ENCODE results near the gene RBBP6. TPM values are rescaled to one million over a fixed set of nuclear protein-coding genes. Genes with fewer than 3 reads are reported as not detected.
"Not testable (repeated sequence)": the region's sequence is repeated elsewhere in the genome, so short reads cannot be mapped to it uniquely, and the experiment has no call there.

Gene RBBP6
- total RNA-seq, 1 donor from 2014 or later, result 76.1 TPM

- H3K27ac Mint-ChIP-seq, result no peak overlapping the region
- peaks cover 3% of the 10 kb centered on the region for H3K9me3 Mint-ChIP-seq (ENCODE audit: low read depth)
- DNase-seq (ENCODE audit: low spot score, unreplicated experiment), result no peak
- no peak for TF ChIP-seq CTCF (IDR thresholded peaks at IDR 0.05; ENCODE audit: unreplicated experiment)
- peaks cover 42% of the 10 kb centered on the region for H3K36me3 Mint-ChIP-seq (ENCODE audit: insufficient read depth)
- H3K27me3 Mint-ChIP-seq, result no peaks in the 10 kb centered on the region
- peaks cover 5% of the 10 kb centered on the region for H3K4me1 Mint-ChIP-seq (ENCODE audit: low read depth)
- H3K4me3 Mint-ChIP-seq (ENCODE audit: low read depth), result no peak overlapping the region
Measured at GRCh38 chr16:24562811-24563210, 23.4 kb downstream of the RBBP6 start.

- Mint-ChIP-seq H3K36me3 (ENCODE audit: insufficient read depth) (peaks cover 77% of the 10 kb centered on the region), H3K27ac (no peak overlapping the region), H3K9me3 (ENCODE audit: low read depth) (peaks cover 48% of the 10 kb centered on the region), H3K4me1 (ENCODE audit: low read depth) (no peaks in the 10 kb centered on the region), H3K4me3 (ENCODE audit: low read depth) (no peak overlapping the region), H3K27me3 (no peaks in the 10 kb centered on the region)
- peak; percentile 15 for TF ChIP-seq CTCF (IDR thresholded peaks at IDR 0.05; ENCODE audit: unreplicated experiment)
- no peak for DNase-seq (ENCODE audit: low spot score, unreplicated experiment)
Measured at GRCh38 chr16:24568392-24568791, 29.0 kb downstream of the RBBP6 start.

- TF ChIP-seq CTCF (IDR thresholded peaks at IDR 0.05; ENCODE audit: unreplicated experiment), result no peak
- H3K4me1 Mint-ChIP-seq (ENCODE audit: low read depth), result no peaks in the 10 kb centered on the region
- H3K27me3 Mint-ChIP-seq, result no peaks in the 10 kb centered on the region
- H3K9me3 Mint-ChIP-seq (ENCODE audit: low read depth), result peaks cover 48% of the 10 kb centered on the region
- H3K27ac Mint-ChIP-seq, result no peak overlapping the region
- no peak overlapping the region for H3K4me3 Mint-ChIP-seq (ENCODE audit: low read depth)
- peaks cover 71% of the 10 kb centered on the region for H3K36me3 Mint-ChIP-seq (ENCODE audit: insufficient read depth)
- no peak for DNase-seq (ENCODE audit: low spot score, unreplicated experiment)
Measured at GRCh38 chr16:24571096-24571495, 31.7 kb downstream of the RBBP6 start.

GRCh38 chr16:24572069-24572468 is 32.7 kb downstream of the RBBP6 start:
- H3K36me3 Mint-ChIP-seq (ENCODE audit: insufficient read depth), result peaks cover 66% of the 10 kb centered on the region
- peak overlapping the region; percentile 60 for H3K27ac Mint-ChIP-seq
- no peaks in the 10 kb centered on the region for H3K27me3 Mint-ChIP-seq
- H3K4me3 Mint-ChIP-seq (ENCODE audit: low read depth), result no peak overlapping the region
- TF ChIP-seq CTCF (IDR thresholded peaks at IDR 0.05; ENCODE audit: unreplicated experiment), result no peak
- H3K4me1 Mint-ChIP-seq (ENCODE audit: low read depth), result no peaks in the 10 kb centered on the region
- no peak for DNase-seq (ENCODE audit: low spot score, unreplicated experiment)
- peaks cover 48% of the 10 kb centered on the region for H3K9me3 Mint-ChIP-seq (ENCODE audit: low read depth)

GRCh38 chr16:24573141-24573540 is 33.8 kb downstream of the RBBP6 start:
- H3K27ac Mint-ChIP-seq, result peak overlapping the region; percentile 40
- no peaks in the 10 kb centered on the region for H3K27me3 Mint-ChIP-seq
- H3K4me1 Mint-ChIP-seq (ENCODE audit: low read depth), result no peaks in the 10 kb centered on the region
- H3K36me3 Mint-ChIP-seq (ENCODE audit: insufficient read depth), result peaks cover 56% of the 10 kb centered on the region
- H3K4me3 Mint-ChIP-seq (ENCODE audit: low read depth), result no peak overlapping the region
- DNase-seq (ENCODE audit: low spot score, unreplicated experiment), result no peak
- no peak for TF ChIP-seq CTCF (IDR thresholded peaks at IDR 0.05; ENCODE audit: unreplicated experiment)
- H3K9me3 Mint-ChIP-seq (ENCODE audit: low read depth), result peaks cover 42% of the 10 kb centered on the region

- not testable (repeated sequence) for H3K4me3 Mint-ChIP-seq (ENCODE audit: low read depth); DNase-seq (ENCODE audit: low spot score, unreplicated experiment); H3K27ac Mint-ChIP-seq; H3K27me3 Mint-ChIP-seq; H3K4me1 Mint-ChIP-seq (ENCODE audit: low read depth)
- peaks cover 28% of the 10 kb centered on the region for H3K9me3 Mint-ChIP-seq (ENCODE audit: low read depth)
- H3K36me3 Mint-ChIP-seq (ENCODE audit: insufficient read depth), result peaks cover 39% of the 10 kb centered on the region
Measured at GRCh38 chr16:24574515-24575485, 35.4 kb downstream of the RBBP6 start.

GRCh38 chr16:24575791-24576190 is 36.4 kb downstream of the RBBP6 start:
- H3K27me3 Mint-ChIP-seq; DNase-seq (ENCODE audit: low spot score, unreplicated experiment); H3K4me3 Mint-ChIP-seq (ENCODE audit: low read depth); H3K4me1 Mint-ChIP-seq (ENCODE audit: low read depth); H3K27ac Mint-ChIP-seq: not testable (repeated sequence)
- Mint-ChIP-seq H3K9me3 (ENCODE audit: low read depth) (peaks cover 20% of the 10 kb centered on the region), H3K36me3 (ENCODE audit: insufficient read depth) (peaks cover 30% of the 10 kb centered on the region)

Data from progenitor cell of endocrine pancreas (in vitro differentiated cells).